HG03097 (cell line): Measurements from ENCODE around the gene NAA60.
"Not testable (repeated sequence)": the region's sequence is repeated elsewhere in the genome, so short reads cannot be mapped to it uniquely, and the experiment has no call there.

Experiments used
- ATAC-seq: cut with Tn5 transposase; IDR thresholded peaks from one replicate; pipeline ENCODE4 v1.9.1; 2021; ENCODE audit not compliant: unreplicated experiment, low FRiP score

Gene NAA60

DNA sequence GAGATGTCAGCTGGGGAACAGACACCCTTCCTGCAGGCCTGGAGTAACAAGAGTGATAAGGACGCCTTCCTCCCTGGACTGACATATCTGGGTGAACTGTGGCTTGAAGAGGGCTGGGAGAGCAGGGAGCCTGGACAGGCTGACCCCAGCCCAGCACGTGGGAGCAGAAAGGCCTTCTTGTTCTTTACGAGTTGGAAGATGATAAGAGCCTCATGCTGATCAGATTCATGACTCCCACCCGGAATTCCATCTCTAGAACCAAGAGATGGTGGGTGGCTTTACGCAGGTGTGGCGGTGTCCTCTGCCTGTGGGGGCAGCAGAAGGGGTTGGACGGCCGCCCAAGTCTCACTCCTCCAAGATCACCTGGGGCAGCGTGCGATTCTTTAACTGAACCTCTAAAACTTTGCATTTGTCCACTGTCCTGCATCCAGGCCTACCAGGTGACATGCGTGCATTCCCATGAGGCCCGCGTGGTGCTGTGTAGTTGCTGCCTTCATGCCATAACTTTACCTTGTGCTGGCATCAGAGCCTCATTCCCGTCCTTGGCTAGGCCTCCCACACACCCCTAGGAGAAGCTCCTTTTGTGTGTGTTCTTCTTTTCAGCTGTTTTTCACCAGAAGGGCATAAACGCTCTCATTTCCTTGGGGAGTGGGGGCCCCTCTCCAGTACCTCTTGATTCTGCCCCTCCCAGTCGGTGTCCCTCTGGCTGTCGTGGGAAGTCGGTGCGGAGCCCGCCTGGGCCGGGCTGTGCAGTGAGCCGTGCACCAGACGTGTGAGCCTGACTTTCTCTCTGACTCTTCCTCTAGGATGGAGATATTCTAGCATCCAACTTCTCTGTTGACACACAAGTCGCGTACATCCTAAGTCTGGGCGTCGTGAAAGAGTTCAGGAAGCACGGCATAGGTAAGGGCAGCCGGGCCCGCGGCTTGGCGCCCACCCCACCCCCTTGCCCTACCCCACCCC lies 38.5 kb downstream of the NAA60 start:
- no peak for ATAC-seq

DNA sequence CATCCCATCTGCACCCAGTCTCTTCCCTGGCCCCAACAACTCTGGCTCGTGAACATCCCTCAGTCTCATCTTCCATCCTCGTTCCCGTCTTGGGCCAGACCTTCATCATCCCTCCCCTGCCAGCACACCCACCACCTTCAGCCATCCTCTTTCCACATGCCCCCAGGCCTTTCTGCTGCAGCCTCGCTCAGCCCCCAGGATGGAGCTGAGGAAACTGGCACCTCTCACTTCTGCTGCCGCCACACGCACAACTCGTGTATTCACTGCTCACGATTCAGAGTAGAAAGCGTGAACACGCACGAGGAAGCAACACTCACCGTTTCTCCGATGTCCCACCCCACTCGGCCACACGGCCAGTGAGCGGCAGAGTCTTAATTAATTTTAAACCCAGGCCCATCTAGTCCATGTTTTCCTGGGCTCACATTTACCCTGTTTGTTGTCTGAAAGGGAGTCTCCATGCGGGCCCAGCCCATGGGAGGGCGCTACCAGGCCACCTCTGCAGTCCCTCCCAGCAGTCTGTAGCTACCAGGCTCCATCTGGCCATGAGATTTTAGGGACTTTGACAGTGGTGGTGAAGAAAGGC lies 39.3 kb downstream of the NAA60 start:
- no peak for ATAC-seq

DNA sequence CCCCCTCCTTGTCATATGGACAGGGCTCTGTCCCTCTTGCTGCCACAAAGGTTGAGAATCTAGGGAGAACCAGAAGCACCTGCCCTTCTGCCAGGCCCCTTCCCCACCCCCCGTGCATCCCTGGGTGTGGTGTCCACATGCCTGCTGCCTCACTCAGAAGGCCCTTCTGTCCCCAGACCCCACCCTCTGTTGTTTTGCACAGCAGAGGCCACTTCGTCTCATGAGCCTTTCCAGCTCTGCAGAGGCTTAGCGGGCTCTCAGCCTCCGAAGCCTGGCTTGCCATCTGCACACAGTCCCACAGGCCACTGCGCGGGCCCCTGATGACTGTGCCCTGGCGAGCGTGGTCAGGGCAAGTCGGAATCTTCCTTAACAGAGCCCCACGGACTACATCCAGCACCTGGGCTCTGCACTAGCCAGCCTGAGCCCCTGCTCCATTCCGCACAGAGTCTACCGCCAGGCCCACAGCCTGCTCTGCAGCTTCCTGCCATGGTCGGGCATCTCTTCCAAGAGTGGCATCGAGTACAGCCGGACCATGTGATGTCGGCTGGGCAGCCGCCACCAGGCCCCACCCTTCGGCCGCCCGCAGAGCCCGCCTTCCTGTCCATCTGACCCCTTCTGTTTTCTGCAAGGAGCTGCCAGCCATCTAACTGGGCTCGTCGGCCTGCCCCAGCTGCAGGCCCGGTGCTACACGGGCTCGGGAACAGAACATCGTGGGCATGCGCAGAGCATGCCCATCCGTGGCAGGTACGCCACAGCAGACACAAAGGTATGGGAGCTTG lies 41.0 kb downstream of the NAA60 start:
- ATAC-seq, result no peak

DNA sequence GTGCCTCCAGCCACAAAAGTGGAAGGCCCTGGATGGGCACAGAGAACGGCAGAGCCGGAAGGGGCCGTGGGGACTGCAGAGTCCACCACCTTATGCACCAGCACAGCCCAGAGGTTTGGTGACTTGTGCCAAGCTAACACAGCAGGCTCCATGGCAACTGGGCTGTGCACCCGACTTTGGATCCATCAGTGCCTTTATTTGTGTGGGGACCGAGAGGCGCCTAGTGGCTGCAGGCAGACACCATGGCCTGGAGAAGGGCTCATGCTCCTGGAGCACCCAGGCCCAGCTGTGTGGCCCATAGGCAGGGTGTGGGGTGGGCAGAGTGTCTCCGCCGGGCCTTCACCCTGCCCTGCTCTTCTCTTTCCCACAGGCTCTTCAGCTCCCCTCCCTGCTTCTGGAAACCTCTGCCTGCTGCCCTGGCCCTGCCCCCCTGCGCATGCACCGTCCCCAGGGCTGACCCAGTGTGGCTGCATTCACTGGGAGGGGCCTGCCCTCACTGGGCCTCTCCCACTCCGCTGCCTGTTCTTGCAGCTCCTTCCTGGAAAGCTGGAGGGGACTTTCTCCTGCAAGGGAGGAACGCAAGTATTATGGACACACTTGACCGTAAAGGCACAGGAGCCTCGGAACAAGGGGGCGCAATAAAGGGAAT lies 41.7 kb downstream of the NAA60 start:
- no peak for ATAC-seq

DNA sequence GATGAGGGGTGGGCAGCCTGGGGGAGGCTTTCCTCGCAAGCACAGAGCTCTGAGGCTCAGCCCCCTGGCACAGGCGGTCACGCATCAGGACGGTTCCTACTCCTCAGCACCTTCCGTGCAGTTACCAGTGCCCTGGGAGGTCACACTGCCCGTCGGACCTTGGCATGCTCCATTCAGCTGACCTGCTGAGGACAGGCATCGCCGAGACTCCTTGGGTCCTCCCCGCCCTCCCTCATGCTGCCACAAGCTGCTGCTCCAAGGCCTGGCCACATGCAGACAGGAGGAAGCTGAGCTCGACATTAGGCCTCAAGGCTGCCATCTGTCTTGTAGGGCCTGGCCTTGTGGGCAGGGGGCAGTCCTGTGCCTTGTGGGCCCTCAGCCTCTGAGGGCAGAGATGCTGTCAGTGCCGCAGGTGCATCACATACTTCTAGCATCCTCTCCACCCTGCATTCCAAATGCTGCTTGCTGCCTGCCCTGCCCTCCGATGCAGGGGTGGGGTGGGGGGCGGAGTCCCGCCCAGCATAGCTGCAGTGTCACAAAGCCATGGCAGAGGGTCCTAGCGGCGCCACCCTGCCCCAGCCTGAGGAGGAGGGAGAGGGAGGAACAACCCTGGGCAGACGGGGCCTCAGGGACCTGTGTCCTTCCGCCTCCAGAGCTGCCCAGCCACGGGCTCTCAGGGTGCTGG lies 42.5 kb downstream of the NAA60 start:
- no peak for ATAC-seq

DNA sequence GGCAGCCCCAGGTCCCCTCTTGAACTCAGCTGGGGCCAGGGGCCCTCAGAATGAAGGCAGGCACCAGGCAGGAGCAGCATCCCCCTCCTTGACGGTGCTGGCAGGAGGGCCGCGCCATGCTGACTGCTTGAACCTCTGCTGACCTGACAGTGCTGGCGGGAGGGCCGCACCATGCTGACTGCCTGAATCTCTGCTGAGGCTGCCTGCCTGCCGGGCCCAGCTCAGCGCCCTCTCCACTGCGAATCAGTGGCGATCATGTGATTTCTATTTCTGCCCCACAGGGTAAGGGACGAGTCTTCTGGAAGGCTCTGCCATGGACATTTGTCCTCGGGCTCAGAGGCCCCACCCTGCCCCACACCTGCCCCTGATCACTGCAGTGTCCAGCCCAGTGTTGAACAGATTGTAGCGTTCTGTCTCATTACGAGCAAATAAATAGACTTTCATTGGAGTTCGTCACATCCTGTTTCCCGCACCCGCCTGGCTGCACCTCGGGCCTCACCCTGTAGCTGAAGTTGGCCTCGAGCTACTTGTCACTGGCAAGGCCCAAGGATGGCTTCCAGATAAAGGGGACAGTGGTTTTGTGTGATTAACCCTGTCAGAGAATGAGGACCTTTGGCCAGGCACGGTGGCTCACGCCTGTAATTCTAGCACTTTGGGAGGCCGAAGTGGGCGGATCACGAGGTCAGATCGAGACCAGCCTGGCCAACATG lies 43.2 kb downstream of the NAA60 start:
- ATAC-seq, result no peak

DNA sequence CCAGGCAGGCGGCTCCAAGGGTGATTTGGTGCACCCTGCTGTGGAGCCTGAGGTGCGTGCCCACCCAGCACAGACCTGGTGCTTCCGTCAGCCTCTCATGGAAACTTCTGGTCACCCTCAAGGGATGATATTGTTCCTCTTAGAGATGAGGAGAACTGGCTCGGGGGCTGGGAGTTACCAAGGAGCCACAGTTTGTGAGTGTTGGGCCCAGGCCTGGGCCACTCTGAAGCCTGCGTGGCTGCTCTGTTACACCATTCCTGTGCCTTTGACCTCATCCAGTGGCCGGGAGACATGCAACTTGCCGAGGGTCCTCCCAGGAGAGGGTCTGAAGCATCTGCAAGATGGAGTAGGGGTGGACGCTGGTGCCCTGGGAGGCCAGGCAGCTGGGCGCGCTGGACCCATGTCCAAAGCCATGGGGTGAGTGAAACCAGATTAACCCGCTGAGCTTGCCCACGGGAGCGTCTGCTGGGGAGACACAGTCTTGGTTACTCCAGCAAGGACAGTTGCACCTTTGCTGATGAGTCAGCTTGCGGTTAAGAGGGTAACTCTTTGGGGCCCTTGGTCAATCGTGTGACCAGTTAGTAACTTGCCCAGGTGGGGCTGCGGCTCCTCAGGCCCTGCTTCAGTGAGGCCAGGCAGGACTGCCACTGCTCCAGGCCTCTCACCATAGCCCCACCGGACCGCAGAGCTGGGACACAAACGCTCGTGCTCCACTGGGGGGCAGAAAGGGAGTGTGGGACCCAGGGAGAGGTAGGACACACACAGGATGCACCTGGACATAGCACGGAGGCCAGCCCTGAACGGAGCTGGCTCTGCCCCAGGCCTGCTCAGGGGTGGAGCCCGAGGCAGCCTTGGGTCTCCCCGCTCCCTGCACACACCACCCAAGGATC lies 44.3 kb downstream of the NAA60 start:
- no peak for ATAC-seq

DNA sequence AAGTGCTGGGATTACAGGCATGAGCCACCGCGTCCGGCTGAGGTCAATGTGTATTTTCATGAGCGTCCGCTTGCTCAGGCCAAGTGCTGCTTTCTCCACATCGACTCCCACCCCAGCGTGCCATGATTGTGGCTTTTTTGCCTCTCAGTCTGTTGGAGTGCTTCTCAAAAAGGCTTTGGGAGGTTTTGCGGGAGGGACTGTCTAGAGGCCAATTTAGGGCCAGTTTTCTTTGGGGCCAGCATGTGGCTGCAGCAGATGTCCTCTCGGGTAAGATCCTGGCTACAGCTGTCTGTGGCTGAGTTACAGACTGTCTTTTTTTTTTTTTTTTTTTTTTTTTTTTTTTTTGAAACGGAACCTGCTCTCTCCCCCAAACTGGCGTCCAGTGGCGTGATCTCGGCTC lies 45.3 kb downstream of the NAA60 start:
- ATAC-seq, result no peak

DNA sequence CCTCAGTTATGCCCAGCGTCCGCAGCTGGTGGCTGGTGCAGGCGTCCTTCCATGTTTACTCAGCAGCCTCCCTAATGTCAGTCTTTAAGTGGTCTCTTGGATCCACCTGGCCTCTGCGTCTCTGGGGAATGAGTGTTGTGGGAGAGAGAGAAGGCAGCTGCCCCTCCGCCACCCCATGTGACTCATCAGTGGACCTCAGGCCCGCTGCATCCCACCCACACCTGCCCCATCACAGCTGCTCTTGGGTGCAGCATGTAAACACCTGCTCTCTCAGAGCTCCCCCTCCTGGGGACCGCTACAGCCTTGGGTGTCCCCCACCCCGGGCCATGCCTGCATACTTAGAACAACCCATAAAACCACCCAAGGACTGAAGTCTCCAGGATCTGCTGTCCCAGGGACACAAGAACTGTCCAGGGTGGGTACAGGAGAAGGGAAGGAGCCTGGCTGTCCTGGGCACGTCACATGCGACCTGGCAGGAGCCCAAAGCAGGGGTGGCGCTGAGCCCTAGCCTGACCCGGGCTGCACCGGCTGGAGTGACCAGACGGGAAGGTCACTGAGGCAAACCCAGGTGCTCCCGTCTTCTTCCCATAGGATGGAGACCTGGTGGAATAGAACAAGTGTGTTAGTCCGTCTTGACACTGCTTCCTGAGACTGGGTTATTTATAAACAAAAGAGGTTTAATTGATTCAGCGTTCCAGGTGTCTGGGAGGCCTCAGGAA lies 47.6 kb downstream of the NAA60 start:
- no peak for ATAC-seq

DNA sequence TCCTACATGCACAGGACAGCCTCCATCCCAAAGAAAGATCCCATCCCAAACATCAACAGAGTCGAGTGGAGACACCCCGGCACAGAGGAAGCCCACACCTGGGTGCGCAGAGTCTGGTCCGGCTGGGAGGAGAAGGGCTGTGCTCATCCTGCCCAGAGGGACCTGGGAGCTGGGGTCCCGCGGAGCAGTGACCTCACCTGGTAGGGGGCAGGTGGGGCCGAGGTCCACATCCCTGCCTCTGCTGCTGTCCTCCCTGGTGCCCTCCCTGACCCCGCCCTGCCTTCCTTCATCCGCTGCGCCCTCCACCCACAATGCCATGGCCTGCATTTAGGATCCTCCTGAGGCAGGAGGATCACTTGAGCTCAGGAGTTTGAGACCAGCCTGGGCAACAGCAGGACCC lies 48.9 kb downstream of the NAA60 start:
- ATAC-seq, result no peak

DNA sequence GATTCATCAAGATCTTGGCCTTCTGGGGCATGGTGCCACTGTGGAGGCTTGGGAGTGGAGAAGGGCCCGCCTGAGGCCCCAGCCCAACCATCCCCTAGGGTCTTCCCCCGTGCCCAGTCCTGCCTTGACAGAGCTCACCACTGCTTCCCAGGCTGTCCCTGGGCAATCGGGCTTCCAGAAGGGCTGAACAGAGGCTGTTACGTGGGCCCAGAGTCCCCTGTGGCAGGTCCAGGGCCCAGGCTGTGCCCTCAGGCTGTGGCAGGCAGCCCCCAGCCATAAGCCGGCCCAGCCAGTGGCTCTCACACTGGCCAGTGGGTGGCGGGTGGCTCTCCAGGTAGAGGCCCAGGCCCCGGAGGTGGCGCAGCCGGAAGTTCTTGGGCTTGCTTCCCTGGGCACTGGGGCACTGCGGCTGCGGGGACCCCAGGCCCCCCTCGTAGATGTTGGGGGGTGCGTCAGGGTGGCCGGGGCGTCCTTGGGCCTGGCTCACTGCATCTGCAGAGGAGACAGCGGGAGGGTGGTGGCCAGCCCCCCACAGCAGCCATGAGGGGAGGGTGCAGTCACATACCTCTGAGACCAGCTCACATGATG lies 51.0 kb downstream of the NAA60 start:
- ATAC-seq, result no peak

DNA sequence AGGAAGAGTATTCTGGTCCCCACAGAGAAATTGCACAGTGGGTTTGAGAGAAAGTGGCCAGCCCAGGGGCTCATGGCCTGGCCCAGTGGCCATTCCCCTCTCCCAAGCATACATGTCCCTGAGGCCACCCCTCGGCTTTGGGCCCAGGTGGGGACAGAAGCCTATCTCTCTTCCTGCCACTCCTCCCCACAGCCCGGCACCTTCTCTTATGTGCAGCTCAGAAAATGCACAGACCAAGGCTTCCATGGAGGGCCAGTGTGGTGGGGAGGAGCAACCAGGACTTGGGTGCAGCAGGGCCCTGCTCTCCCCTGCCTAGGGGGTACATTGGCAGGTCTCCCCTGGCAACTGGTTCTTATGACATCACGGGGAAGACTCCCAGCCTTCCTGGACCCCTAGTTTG lies 51.7 kb downstream of the NAA60 start, which contains the start of gene C16orf90:
Gene C16orf90 (minus strand): TSS at position 314 of the 400 bp plus-strand sequence. CDS start 68 bp downstream, at position 246.
- no peak for ATAC-seq

DNA sequence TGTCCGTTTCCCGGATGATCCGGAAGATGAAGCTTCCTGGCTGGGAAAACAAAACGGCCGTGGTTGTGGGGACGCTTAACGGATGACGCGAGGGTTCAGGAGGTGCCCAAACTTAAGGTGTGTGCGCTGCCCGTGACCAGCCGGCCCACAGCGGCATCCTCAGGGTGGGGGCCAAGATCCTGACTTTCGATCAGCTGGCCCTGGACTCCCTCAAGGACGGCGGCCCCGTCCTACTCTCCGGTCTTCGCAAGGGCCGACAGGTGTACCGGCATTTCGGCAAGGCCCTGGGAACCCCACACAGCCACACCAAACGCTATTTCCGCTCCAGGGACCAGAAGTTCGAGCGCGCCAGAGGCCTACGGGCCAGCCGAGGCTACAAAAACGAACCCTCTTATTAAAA lies 52.9 kb downstream of the NAA60 start:
- ATAC-seq, result no peak

DNA sequence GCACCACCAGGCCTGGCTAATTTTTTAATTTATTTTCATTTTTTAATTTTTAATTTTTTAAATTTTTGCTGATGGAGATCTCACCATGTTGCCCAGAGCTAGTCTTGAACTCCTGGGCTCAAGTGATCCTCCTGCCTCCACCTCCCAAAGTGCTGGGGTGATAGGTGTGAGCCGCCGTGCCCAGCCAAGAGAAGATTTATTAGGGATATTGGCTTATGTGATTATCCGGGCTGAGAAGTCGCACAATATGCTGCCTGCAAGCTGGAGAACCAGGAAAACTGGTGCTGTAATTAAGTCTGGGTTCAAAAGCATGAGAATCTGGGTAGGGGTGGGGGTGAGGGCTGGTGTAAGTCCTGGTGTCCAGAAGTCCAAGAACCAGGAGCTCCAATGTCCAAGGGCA lies 54.3 kb downstream of the NAA60 start:
- no peak for ATAC-seq

DNA sequence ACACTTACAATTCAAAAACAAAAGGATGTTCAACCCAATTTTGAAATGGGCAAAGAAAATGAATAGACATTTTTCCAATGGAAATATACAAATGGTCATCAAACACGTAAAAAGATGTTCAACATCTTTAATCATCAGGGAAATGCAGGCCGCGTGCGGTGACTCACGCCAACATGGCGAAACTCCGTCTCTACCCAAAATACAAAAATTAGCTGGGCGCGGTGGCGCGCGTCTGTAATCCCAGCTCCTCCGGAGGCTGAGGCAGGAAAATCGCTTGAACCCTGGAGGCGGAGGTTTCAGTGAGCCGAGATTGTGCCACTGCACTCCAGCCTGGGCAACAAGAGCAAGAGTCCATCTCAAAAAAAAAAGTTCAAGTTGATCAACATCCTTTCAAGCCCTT lies 55.5 kb downstream of the NAA60 start:
- ATAC-seq, result no peak

DNA sequence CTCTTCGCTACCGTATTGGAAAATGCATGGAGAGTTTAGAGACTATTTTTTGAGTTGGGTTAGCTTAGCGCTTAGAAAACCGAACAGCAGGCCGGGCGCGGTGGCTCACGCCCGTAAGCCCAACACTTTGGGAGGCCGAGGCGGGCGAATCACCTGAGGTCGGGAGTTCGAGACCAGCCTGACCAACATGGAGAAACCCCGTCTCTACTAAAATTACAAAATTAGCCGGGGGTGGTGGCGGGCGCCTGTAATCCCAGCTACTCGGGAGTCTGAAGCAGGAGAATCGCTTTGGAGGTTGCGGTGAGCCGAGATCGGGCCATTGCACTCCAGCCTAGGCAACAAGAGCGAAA lies 57.9 kb downstream of the NAA60 start:
- ATAC-seq, result not testable (repeated sequence)

DNA sequence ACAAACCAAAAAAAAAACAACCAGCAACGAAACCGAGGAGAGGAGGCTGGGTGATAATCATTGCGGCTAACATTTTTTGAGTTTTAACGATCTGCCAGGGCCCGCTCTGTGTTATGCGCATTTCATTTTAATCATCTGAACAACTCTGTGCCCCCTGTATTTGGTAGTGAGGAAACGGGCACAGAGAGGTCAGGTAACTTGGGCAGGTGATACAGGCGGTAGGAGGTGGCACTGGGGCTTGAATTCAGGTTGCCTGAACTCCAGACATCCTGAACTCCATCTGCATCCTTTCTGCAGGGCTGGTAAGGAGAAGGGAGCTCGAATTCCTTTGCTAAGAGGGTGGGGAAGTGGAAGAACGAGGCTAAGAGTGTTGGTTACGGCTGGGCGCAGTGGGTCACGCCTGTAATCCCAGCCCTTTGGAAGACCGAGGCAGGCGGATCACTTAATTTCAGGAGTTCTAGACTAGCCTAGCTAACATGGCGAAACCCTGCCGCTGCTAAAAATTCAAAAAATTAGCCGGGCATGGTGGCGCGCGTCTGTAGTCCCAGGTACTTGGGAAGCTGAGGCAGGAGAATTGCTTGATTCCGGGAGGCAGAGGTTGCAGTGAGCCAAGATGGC lies 58.4 kb downstream of the NAA60 start:
- ATAC-seq, result no peak
